B cell (primary cell): ENCODE results near the gene CLDN7. TPM values are rescaled to one million over a fixed set of nuclear protein-coding genes. Genes with fewer than 3 reads are reported as not detected.

ENCODE experiments used
- ATAC-seq: fragments of 200-7000 bp; cut with Tn5 transposase; one replicate; pipeline ENCODE4 v1.10.0; 2021; ENCODE audit warnings: low read depth, mild to moderate bottlenecking, moderate number of reproducible peaks, moderate library complexity
- CTCF ChIA-PET: fragments of 350-600 bp; sonication (Branson Sonifier 250); formaldehyde crosslinking; loops from one replicate; lab custom pipeline; 2021; ENCODE audit warnings: antibody characterized with exemption, inconsistent platforms; lab: Charles Lee
- POLR2A ChIA-PET: fragments of 350-600 bp; sonication (Branson Sonifier 250); formaldehyde crosslinking; loops from one replicate; lab custom pipeline; 2021; ENCODE audit warnings: antibody characterized with exemption; lab: Charles Lee
- DNase-seq: peaks from one replicate; pipeline ENCODE4 v3.0.0; 2013
- H2AFZ ChIP-seq: 2 replicates; pipeline ENCODE4 v1.6.1; 2012; ENCODE audit warnings: mild to moderate bottlenecking, low read depth, low read length; ENCODE audit not compliant: insufficient read depth, poor library complexity, severe bottlenecking
- H3K27ac ChIP-seq, 2 donors: 1 replicate in 1 of 2; 2 replicates in 1 of 2; pipeline ENCODE4 v1.5.1; 2012 to 2013; ENCODE audit warnings: low read length in 2 of 2, mild to moderate bottlenecking in 2 of 2, moderate library complexity in 1 of 2
- H3K27me3 ChIP-seq, 4 experiments: fragments of 200-600 bp in 1 of 4; sonication (generic) in 1 of 4; replicated peaks in 1 of 4; 1 replicate in 2 of 4; 2 replicates in 2 of 4; pipeline versions ENCODE4 v1.6.1 to v1.7.0; 2013 to 2016; ENCODE audit warnings: low read length in 3 of 4, mild to moderate bottlenecking in 2 of 4, mixed read lengths in 1 of 4, moderate library complexity in 1 of 4; ENCODE audit not compliant: insufficient read depth in 4 of 4, control insufficient read depth in 3 of 4; ENCODE audit errors: control extremely low read depth in 1 of 4
- H3K36me3 ChIP-seq, 2 experiments: replicated peaks in 1 of 2; 1 replicate in 1 of 2; 2 replicates in 1 of 2; pipeline versions ENCODE4 v1.6.1 to v1.7.1; 2013; ENCODE audit warnings: low read length in 1 of 2; ENCODE audit not compliant: insufficient read depth in 2 of 2, control insufficient read depth in 1 of 2; ENCODE audit errors: control extremely low read depth in 1 of 2, extremely low read depth in 1 of 2
- H3K4me1 ChIP-seq, 2 donors: fragments of 200-600 bp in 1 of 2; sonication (generic) in 1 of 2; 1 replicate in 1 of 2; 2 replicates in 1 of 2; pipeline versions ENCODE4 v1.5.1 to v1.6.1; 2013 to 2017; ENCODE audit warnings: low read length in 2 of 2; ENCODE audit not compliant: control insufficient read depth in 2 of 2, insufficient read depth in 2 of 2
- H3K4me2 ChIP-seq: replicated peaks from 2 replicates; pipeline ENCODE3; 2012; ENCODE audit warnings: mild to moderate bottlenecking, low read depth, low read length; ENCODE audit not compliant: poor library complexity, severe bottlenecking
- H3K4me3 ChIP-seq, 5 experiments: fragments of 200-600 bp in 1 of 5; sonication (generic) in 1 of 5; 1 replicate in 3 of 5; 2 replicates in 2 of 5; pipeline versions ENCODE4 v1.5.1 to v1.7.0; 2011 to 2016; ENCODE audit warnings: low read length in 4 of 5, mild to moderate bottlenecking in 4 of 5, low read depth in 2 of 5, control low read depth in 1 of 5, moderate library complexity in 1 of 5; ENCODE audit not compliant: insufficient read depth in 1 of 5; ENCODE audit errors: control extremely low read depth in 1 of 5, extremely low read depth in 1 of 5
- H3K79me2 ChIP-seq: fragments of 200-600 bp; sonication (generic); one replicate; pipeline ENCODE4 v1.6.0; 2016; ENCODE audit warnings: low read length; ENCODE audit not compliant: control insufficient read depth, insufficient read depth
- H3K9ac ChIP-seq: fragments of 200-600 bp; sonication (generic); 2 replicates; pipeline ENCODE4 v1.6.1; 2017; ENCODE audit warnings: mild to moderate bottlenecking, low read length, moderate library complexity
- H3K9me3 ChIP-seq, 3 donors: one replicate each; pipeline versions ENCODE4 v1.6.1 to v1.7.1; 2013; ENCODE audit warnings: low read length in 2 of 3; ENCODE audit not compliant: control insufficient read depth in 2 of 3, insufficient read depth in 1 of 3; ENCODE audit errors: control extremely low read depth in 1 of 3
- H4K20me1 ChIP-seq: 2 replicates; pipeline ENCODE4 v1.6.0; 2012; ENCODE audit warnings: mild to moderate bottlenecking, low read length; ENCODE audit not compliant: insufficient read depth, control insufficient read depth, poor library complexity, severe bottlenecking
- H3K27ac Mint-ChIP-seq: one replicate; pipeline ENCODE4 v1.8.0; 2021; ENCODE audit warnings: mixed read lengths
- H3K27me3 Mint-ChIP-seq: one replicate; pipeline ENCODE4 v1.8.0; 2021; ENCODE audit warnings: mixed read lengths
- H3K4me1 Mint-ChIP-seq: one replicate; pipeline ENCODE4 v1.8.0; 2021; ENCODE audit warnings: mixed read lengths
- H3K4me3 Mint-ChIP-seq: one replicate; pipeline ENCODE4 v1.8.0; 2021; ENCODE audit warnings: mixed read lengths
- H3K9me3 Mint-ChIP-seq: one replicate; pipeline ENCODE4 v1.8.0; 2022; ENCODE audit warnings: mixed read lengths; ENCODE audit not compliant: insufficient read depth
- EZH2 ChIP-seq: IDR thresholded peaks from 2 replicates; pipeline ENCODE4 v1.6.1; 2012; ENCODE audit warnings: borderline replicate concordance, low read depth, mild to moderate bottlenecking, moderate library complexity, low read length; ENCODE audit not compliant: insufficient read depth, poor library complexity, severe bottlenecking
- WGBS: methylation state at CpG from one replicate; pipeline ENCODE4 v1.1.5; 2013; ENCODE audit warnings: missing lambda C conversion rate; ENCODE audit not compliant: insufficient coverage; 5-methylcytosine and 5-hydroxymethylcytosine counted together
- intact Hi-C: fragments of 100-400 bp; cut with micrococcal nuclease; formaldehyde crosslinking; loops from one replicate; pipeline ENCODE4 v1.10.0; 2022
- polyA plus RNA-seq: library from polyadenylated mRNA; depleted of rRNA; stranded (reverse); fragments of >200 nt; gene quantifications from 2 replicates; pipeline ENCODE4 v1.2.3, GENCODE V29; 2012
- total RNA-seq, 2 donors: library from RNA; stranded (reverse); fragments of 120-200 nt in 1 of 2; gene quantifications; 1 replicate in 1 of 2; 2 replicates in 1 of 2; pipeline versions ENCODE4 v1.2.3 to v1.2.4, GENCODE V29; 2013 to 2022
- TF ChIP-seq, protein P1 (sequence below): fragments of 200-600 bp; IDR thresholded peaks from one replicate; pipeline ENCODE4 v1.8.0; 2022; ENCODE audit warnings: antibody characterized with exemption, mild to moderate bottlenecking

CLDN7 gene
- total and polyA plus RNA-seq, 2 donors (not counting 1 experiment from before 2014, with no cell fraction given) = 1.2 to 5.8 TPM

DNA sequence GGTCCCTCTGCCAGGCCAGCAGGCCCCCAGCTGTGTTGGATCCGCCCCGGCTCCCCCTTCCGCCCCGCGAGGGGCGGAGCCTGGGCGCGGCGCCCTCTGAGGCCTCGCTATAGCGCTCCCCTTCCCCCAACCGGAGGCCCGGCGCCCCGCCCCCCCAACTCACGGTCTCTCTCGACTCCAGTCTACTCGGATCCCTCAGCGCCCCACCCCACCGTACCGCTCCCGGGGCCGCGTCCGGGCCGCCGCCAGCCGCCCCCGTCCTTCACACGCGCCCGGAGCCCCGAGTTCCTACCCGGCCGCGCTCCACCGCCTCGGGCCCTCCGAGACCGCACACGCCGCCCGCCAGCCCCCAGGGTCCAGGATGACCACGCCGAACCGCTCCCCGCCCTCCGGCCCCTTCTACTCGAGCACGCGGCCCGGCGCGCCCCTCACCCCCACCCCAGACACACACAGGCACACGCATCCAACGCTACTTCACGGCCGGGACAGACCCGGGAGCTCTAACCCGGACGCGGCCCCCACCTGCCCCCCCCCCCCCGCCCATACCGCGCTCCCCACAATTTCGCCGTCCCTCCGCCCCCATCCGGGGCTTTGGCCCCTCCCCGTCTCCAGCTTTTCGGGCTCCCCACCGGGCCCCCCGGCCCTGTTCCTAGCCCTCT is 24.4 kb downstream of the CLDN7 start:
- ChIA-PET POLR2A (interaction anchor here (0.6 to 13.1 kb wide), 8 partner anchors 12 to 1782 kb away, joined by 3 to 157 read pairs (median 4); partner anchors contain the start of genes ACADVL, CTDNEP1, DLG4 and ELP5), CTCF (interaction anchor here (0.9 to 5.0 kb wide), 3 partner anchors 14 to 18 kb away, joined by 3 to 36 read pairs (median 6); partner anchors contain the start of genes ACADVL, CTDNEP1, DLG4 and ELP5)
- Mint-ChIP-seq H3K4me3 (peak overlapping the region; percentile 98), H3K27me3 (no peaks in the 10 kb centered on the region), H3K27ac (peak overlapping the region; percentile 100), H3K9me3 (no peaks in the 10 kb centered on the region), H3K4me1 (peaks cover 65% of the 10 kb centered on the region)
- H3K9me3 ChIP-seq = no peaks in the 10 kb centered on the region
- H3K9ac ChIP-seq = peak overlapping the region; percentile 94
- peak overlapping the region; percentile 79 for H3K4me2 ChIP-seq
- H2AFZ ChIP-seq = peak overlapping the region; percentile 59
- no peak for TF ChIP-seq EZH2
- TF ChIP-seq, protein P1, sequence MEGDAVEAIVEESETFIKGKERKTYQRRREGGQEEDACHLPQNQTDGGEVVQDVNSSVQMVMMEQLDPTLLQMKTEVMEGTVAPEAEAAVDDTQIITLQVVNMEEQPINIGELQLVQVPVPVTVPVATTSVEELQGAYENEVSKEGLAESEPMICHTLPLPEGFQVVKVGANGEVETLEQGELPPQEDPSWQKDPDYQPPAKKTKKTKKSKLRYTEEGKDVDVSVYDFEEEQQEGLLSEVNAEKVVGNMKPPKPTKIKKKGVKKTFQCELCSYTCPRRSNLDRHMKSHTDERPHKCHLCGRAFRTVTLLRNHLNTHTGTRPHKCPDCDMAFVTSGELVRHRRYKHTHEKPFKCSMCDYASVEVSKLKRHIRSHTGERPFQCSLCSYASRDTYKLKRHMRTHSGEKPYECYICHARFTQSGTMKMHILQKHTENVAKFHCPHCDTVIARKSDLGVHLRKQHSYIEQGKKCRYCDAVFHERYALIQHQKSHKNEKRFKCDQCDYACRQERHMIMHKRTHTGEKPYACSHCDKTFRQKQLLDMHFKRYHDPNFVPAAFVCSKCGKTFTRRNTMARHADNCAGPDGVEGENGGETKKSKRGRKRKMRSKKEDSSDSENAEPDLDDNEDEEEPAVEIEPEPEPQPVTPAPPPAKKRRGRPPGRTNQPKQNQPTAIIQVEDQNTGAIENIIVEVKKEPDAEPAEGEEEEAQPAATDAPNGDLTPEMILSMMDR = no peak
- peaks cover 47 to 54% of the 10 kb centered on the region in 2 donors for H3K4me1 ChIP-seq
- DNase-seq (peak; percentile 88), ATAC-seq (peak; percentile 7)
- H4K20me1 ChIP-seq = peaks cover 22% of the 10 kb centered on the region
- H3K27me3 ChIP-seq = no peaks in the 10 kb centered on the region
- peak overlapping the region; percentile 55 to 82 for H3K27ac ChIP-seq
- peak overlapping the region in 4 of 5 experiments; percentile 74 to 97 (median 80) for H3K4me3 ChIP-seq
- peaks cover 0 to 25% of the 10 kb centered on the region in 2 experiments for H3K36me3 ChIP-seq
- under 1% methylated on average over 47 of the region's 73 CpGs for WGBS
- intact Hi-C loops = loop anchor here (2.0 to 5.0 kb wide), 2 partner anchors 324 to 449 kb away; partner anchors contain the start of genes SENP3 and TP53
- peaks cover 57% of the 10 kb centered on the region for H3K79me2 ChIP-seq
